Mucosa of stomach (tissue), 1 donor: Measurements from ENCODE around the gene ASPSCR1.
A peak's percentile ranks its signal among the peaks of the same experiment; 100 is the strongest.
"Not testable (repeated sequence)": the region's sequence is repeated elsewhere in the genome, so short reads cannot be mapped to it uniquely, and the experiment has no call there.

Source experiments
- H3K27me3 ChIP-seq: one replicate; pipeline ENCODE4 v1.7.0; 2013; ENCODE audit warnings: mild to moderate bottlenecking, low read length; ENCODE audit not compliant: control insufficient read depth, insufficient read depth
- H3K36me3 ChIP-seq: one replicate; pipeline ENCODE4 v1.7.0; 2013; ENCODE audit warnings: low read length; ENCODE audit not compliant: control insufficient read depth, insufficient read depth
- H3K4me1 ChIP-seq: one replicate; pipeline ENCODE4 v1.7.0; 2013; ENCODE audit warnings: mild to moderate bottlenecking, low read length; ENCODE audit not compliant: control insufficient read depth, insufficient read depth
- H3K4me3 ChIP-seq: one replicate; pipeline ENCODE4 v1.7.0; 2013; ENCODE audit warnings: low read length
- H3K9ac ChIP-seq: one replicate; pipeline ENCODE4 v1.7.0; 2013; ENCODE audit warnings: mild to moderate bottlenecking, low read length, moderate library complexity
- H3K9me3 ChIP-seq: one replicate; pipeline ENCODE4 v1.7.0; 2013; ENCODE audit warnings: mild to moderate bottlenecking, low read length, moderate library complexity; ENCODE audit not compliant: control insufficient read depth
- donor health status: Pancreatic carcinoma.

Gene ASPSCR1

GRCh38 chr17:81967533-81968395 is 9.7 kb upstream of the ASPSCR1 start:
- no peaks in the 10 kb centered on the region for H3K9me3 ChIP-seq
- no peak overlapping the region for H3K9ac ChIP-seq
- no peaks in the 10 kb centered on the region for H3K36me3 ChIP-seq
- H3K4me1 ChIP-seq, result peaks cover 13% of the 10 kb centered on the region
- H3K27me3 ChIP-seq, result peaks cover 23% of the 10 kb centered on the region
- no peak overlapping the region for H3K4me3 ChIP-seq

DNA sequence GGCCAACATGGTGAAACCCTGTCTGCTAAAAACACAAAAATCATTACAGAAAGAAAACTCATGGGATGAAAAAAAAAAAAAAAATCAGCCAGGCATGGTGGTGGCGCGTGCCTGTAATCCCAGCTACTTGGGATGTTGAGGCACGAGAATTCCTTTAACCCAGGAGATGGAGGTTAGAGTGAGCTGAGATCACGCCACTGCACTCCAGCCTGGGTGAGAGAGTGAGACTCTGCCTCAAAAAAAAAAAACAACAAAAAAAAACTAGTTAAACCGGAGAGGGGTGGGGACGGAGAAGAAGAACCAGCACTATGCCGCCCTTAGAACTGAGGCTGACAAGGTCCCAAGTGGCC is 9.1 kb upstream of the ASPSCR1 start:
- Histone ChIP-seq H3K9me3 (no peaks in the 10 kb centered on the region), H3K27me3 (peaks cover 17% of the 10 kb centered on the region), H3K36me3 (no peaks in the 10 kb centered on the region), H3K4me1 (peaks cover 13% of the 10 kb centered on the region), H3K9ac (no peak overlapping the region), H3K4me3 (no peak overlapping the region)

DNA sequence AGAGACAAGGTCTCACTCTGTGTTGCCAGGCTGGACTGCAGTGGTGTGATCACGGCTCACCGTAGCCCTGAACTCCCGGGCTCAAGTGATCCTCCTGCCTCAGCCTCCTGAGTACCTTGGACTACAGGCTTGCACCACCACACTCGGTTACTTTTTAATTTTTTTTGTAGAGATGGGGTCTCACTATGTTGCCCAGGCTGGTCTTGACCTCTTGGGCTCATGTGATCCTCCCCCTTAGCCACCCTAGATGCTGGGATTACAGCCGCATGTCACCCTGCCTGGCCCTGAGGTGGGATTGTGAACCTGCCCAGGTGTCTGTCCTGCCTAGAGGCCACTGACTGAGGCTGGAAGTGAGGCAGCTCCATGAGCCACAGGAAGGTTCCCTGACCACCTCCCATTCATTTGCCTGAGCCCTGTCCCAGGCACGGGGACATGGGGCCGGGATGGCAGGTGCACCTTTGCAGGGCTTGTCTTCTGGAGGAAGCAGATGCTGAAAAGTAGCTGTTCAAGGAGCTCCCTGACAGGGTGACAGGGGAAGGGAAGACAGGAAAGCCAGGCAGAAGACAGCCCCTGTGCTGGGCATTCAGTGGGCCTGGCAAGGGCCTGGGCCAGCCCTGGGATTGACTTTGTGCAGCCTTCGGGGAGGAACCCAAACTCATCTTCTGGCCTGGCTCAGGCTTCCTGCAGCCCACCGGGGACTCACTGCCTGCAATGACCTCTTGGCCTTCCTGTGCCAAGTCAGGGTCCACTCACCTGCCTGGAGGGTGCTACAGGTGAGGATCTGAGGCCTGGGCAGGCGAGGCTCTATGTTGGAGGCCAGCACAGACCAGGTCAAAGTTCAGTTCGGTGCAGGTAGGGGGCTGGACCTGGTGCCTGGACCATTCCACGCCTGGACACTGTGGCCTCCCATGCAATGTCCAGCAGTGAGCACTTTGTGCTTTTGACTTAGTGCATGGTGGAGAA is 8.3 kb upstream of the ASPSCR1 start:
- H3K4me1 ChIP-seq, result peaks cover 13% of the 10 kb centered on the region
- H3K27me3 ChIP-seq, result peaks cover 10% of the 10 kb centered on the region
- H3K9me3 ChIP-seq, result no peaks in the 10 kb centered on the region
- no peaks in the 10 kb centered on the region for H3K36me3 ChIP-seq
- H3K4me3 ChIP-seq, result no peak overlapping the region
- no peak overlapping the region for H3K9ac ChIP-seq

DNA sequence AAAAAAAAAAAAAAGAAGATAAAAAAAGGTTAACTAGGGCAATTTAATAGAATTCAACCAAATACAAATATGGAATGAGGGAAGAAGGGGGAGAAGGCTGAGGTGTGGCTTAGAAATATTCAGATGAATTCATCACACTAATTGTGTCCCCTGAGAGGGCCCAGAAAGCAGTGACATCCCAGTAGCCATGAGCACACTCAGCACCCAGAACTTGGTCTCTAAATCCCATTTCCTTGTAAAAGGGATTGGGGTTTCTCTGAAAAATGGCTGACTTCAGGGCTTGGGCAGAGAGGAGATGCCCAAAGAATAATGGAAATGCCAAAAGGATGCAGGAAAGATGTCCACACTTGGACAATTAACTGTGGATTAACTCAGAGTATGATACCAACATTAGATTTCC is 4.0 kb upstream of the ASPSCR1 start:
- Histone ChIP-seq H3K9ac (no peak overlapping the region), H3K4me1 (peaks cover 12% of the 10 kb centered on the region), H3K9me3 (no peaks in the 10 kb centered on the region), H3K36me3 (no peaks in the 10 kb centered on the region), H3K27me3 (no peaks in the 10 kb centered on the region), H3K4me3 (no peak overlapping the region)

GRCh38 chr17:81976332-81977210 is 858 bp upstream of the ASPSCR1 start:
- Histone ChIP-seq H3K36me3 (no peaks in the 10 kb centered on the region), H3K9me3 (no peaks in the 10 kb centered on the region), H3K4me1 (peaks cover 18% of the 10 kb centered on the region), H3K9ac (peak overlapping the region; percentile 87), H3K27me3 (no peaks in the 10 kb centered on the region), H3K4me3 (peak overlapping the region; percentile 71)

DNA sequence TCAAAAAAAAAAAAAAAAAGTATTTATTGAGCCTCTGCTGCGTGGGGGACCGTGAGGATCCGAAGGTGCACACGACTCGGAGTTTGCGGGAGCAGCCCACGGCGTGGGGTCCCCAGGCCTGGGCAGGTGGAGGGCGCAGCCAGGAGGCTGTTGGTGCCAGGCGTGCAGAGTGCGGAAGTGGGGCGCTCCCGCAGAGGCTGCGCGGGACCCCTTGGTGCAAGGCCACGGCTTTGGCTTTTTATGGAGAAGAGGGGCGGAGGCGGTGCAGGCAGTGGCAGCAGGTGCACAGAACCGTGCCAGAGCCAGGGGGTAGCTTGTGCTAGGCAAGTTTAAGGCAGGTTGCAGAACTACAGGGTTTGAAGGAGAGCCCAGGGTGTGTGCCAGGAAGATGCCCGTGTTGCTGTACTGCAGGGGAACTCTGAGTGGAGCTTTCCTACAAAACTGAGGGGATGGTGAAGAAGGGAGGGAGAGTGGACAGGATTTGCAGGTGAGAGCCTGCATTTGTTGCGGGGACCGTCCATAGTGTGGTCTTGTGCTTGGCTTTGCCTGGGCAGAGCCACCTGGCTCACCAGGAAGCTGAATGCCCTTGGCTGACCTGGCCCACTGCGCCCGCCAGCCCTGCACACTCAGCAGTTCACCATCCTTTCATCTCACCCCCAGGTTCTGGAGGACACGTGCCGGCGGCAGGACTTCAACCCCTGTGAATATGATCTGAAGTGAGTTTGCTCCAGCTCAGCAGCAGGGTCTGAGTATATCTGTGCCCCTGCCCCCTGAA is 1.3 kb downstream of the ASPSCR1 start:
- no peak overlapping the region for H3K4me3 ChIP-seq
- no peak overlapping the region for H3K9ac ChIP-seq
- no peaks in the 10 kb centered on the region for H3K27me3 ChIP-seq

DNA sequence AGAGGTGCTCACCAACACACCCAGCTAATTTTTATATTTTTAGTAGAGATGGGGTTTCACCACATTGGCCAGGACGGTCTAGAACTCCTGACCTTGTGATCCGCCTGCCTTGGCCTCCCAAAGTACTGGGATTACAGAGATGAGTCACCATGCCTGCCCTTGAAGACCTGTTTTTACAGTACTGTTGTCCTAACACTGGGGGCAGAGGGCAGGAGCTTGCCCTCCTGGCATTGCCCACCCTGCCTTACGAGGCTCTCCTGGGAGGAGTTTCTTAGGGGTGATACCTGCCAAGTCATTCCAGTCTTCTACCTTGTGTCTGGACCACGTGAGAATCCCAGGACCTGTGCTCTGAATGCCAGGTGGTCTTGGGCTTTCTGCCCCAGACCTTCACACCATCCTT is 2.7 kb downstream of the ASPSCR1 start:
- H3K4me3 ChIP-seq, result no peak overlapping the region

More for the DNA sequence above, 1.3 kb downstream of the ASPSCR1 start:
- H3K4me1 ChIP-seq, result peaks cover 18% of the 10 kb centered on the region
- no peaks in the 10 kb centered on the region for H3K9me3 ChIP-seq
- H3K36me3 ChIP-seq, result no peaks in the 10 kb centered on the region

GRCh38 chr17:81980707-81981343 is 3.4 kb downstream of the ASPSCR1 start:
- peaks cover 18% of the 10 kb centered on the region for H3K4me1 ChIP-seq
- no peaks in the 10 kb centered on the region for H3K36me3 ChIP-seq
- no peaks in the 10 kb centered on the region for H3K9me3 ChIP-seq
- no peak overlapping the region for H3K9ac ChIP-seq
- no peaks in the 10 kb centered on the region for H3K27me3 ChIP-seq
- H3K4me3 ChIP-seq, result no peak overlapping the region

More for the DNA sequence above, 2.7 kb downstream of the ASPSCR1 start:
- Histone ChIP-seq H3K4me1 (peaks cover 18% of the 10 kb centered on the region), H3K9ac (no peak overlapping the region), H3K27me3 (no peaks in the 10 kb centered on the region), H3K36me3 (no peaks in the 10 kb centered on the region), H3K9me3 (no peaks in the 10 kb centered on the region)

GRCh38 chr17:81981511-81981910 is 4.1 kb downstream of the ASPSCR1 start:
- H3K9me3 ChIP-seq, H3K9ac ChIP-seq, H3K27me3 ChIP-seq, H3K36me3 ChIP-seq, H3K4me3 ChIP-seq: not testable (repeated sequence)
- H3K4me1 ChIP-seq, result peaks cover 13% of the 10 kb centered on the region

DNA sequence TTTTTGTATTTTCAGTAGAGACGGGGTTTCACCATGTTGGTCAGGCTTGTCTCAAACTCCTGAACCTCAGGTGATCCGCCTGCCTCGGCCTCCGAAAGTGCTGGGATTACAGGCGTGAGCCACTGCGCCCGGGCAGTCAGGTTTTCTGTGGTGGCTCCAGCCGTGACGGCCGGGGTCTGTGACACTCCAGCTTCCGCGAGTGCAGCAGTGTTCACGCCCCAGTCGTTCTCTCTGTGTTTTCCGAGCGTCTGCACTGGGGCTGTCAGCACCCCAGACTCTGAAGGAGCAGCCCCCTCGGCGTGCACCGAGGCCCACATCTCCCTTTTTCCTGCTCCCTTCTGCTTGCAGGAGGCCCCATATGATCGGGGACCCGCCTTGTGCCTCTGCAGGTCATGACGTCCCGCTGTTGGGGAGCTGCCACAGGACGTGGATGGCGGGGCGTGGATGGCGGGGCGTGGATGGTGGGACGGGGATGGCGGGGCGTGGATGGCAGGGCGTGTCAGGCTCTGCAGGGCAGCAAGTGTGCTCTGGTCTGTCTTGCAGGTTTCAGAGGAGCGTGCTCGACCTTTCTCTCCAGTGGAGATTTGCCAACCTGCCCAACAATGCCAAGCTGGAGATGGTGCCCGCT is 5.7 kb downstream of the ASPSCR1 start:
- no peak overlapping the region for H3K4me3 ChIP-seq

More for the DNA sequence above, 5.7 kb downstream of the ASPSCR1 start:
- no peak overlapping the region for H3K9ac ChIP-seq
- peaks cover 8% of the 10 kb centered on the region for H3K4me1 ChIP-seq
- no peaks in the 10 kb centered on the region for H3K27me3 ChIP-seq
- H3K9me3 ChIP-seq, result no peaks in the 10 kb centered on the region
- H3K36me3 ChIP-seq, result no peaks in the 10 kb centered on the region
